Immature natural killer cell (primary cell): ENCODE data around the gene RPIA. TPM values are rescaled to one million over a fixed set of nuclear protein-coding genes. Genes with fewer than 3 reads are reported as not detected.

Source experiments
- DNase-seq, 3 donors: peaks; one replicate each; pipeline ENCODE4 v3.0.0; 2022; ENCODE audit warnings: mixed read lengths in 1 of 3
- H3K27ac Mint-ChIP-seq, 6 donors: one replicate each; pipeline ENCODE4 v1.8.0; 2020; ENCODE audit warnings: mixed read lengths in 6 of 6, mild to moderate bottlenecking in 5 of 6, inconsistent platforms in 4 of 6, moderate library complexity in 3 of 6
- H3K27me3 Mint-ChIP-seq, 3 donors: one replicate each; pipeline ENCODE4 v1.8.0; 2020 to 2021; ENCODE audit warnings: low read depth in 3 of 3, mild to moderate bottlenecking in 3 of 3, mixed read lengths in 3 of 3, moderate library complexity in 3 of 3, inconsistent platforms in 1 of 3
- H3K36me3 Mint-ChIP-seq, 3 donors: one replicate each; pipeline ENCODE4 v1.8.0; 2020; ENCODE audit warnings: mixed read lengths in 3 of 3, inconsistent platforms in 2 of 3, mild to moderate bottlenecking in 2 of 3
- H3K4me1 Mint-ChIP-seq, 2 donors: one replicate each; pipeline ENCODE4 v1.8.0; 2020; ENCODE audit warnings: inconsistent platforms in 2 of 2, mild to moderate bottlenecking in 2 of 2, mixed read lengths in 2 of 2, moderate library complexity in 1 of 2
- H3K4me3 Mint-ChIP-seq, 5 donors: one replicate each; pipeline ENCODE4 v1.8.0; 2020; ENCODE audit warnings: mild to moderate bottlenecking in 5 of 5, mixed read lengths in 5 of 5, inconsistent platforms in 3 of 5, moderate library complexity in 3 of 5
- H3K9me3 Mint-ChIP-seq, 6 donors: one replicate each; pipeline ENCODE4 v1.8.0; 2020; ENCODE audit warnings: mild to moderate bottlenecking in 6 of 6, mixed read lengths in 6 of 6, inconsistent platforms in 4 of 6, moderate library complexity in 3 of 6
- polyA plus RNA-seq, 3 donors: library from polyadenylated mRNA; unstranded; fragments of 300-500 nt; fragmentation: Illumina TruSeq; gene quantifications; one replicate each; pipeline ENCODE4 v1.2.3, GENCODE V29; 2021

The RPIA gene
- polyA plus RNA-seq, 3 donors from 2014 or later = 32.5 to 48.9 (median 46.2) TPM

DNA sequence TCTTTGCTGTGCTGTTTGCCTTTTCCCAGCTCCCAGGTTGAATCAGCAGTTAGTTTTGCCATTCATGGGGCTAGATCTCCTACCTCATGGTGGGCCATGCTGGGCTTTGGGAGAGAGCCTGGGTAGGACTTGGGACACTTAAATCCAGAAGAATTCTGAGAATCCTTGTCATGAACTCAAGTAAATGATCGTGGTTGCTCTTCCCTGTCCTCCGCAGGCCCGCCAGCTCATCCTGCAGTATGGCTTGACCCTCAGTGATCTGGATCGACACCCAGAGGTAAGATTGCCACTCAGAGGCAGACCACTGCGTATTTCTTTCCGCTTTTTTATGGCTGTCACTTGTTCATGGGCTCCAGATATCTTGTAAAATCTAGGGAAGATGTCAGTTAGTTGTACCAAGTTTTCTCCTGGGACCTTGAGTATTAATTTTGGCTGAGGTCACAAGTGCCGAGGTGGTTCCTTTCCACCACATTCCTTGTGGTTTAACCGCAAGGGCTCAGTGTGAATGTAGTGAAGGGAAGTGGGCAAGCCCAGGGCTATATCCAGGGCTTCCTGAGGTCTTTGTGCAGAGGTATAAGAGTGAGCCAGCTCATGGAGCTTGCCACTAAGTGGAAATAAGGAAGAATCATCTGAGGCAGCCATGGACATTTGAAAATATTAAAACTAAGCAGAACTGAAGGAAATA lies 37.7 kb downstream of the RPIA start:
- Mint-ChIP-seq H3K4me3 (peak overlapping the region; percentile 3 to 53 (median 8)), H3K27me3 (peaks cover 1 to 6% (median 2%) of the 10 kb centered on the region in 3 donors), H3K27ac (peak overlapping the region in 5 of 6 donors; percentile 6 to 77 (median 30)), H3K4me1 (peaks cover 17 to 48% of the 10 kb centered on the region in 2 donors), H3K9me3 (no peaks in the 10 kb centered on the region), H3K36me3 (peaks cover 0 to 8% (median 5%) of the 10 kb centered on the region in 3 donors)
- peak in 1 of 3 donors; percentile 2 for DNase-seq

- Mint-ChIP-seq H3K4me1 (peaks cover 15 to 22% of the 10 kb centered on the region in 2 donors), H3K9me3 (no peaks in the 10 kb centered on the region), H3K27me3 (peaks cover 1 to 3% (median 2%) of the 10 kb centered on the region in 3 donors), H3K36me3 (peaks cover 11 to 21% (median 16%) of the 10 kb centered on the region in 3 donors), H3K4me3 (no peak overlapping the region), H3K27ac (peak overlapping the region in 5 of 6 donors; percentile 5 to 37 (median 18))
- DNase-seq = no peak
Observed at GRCh38 chr2:88733155-88733902, 41.9 kb downstream of the RPIA start.

DNA sequence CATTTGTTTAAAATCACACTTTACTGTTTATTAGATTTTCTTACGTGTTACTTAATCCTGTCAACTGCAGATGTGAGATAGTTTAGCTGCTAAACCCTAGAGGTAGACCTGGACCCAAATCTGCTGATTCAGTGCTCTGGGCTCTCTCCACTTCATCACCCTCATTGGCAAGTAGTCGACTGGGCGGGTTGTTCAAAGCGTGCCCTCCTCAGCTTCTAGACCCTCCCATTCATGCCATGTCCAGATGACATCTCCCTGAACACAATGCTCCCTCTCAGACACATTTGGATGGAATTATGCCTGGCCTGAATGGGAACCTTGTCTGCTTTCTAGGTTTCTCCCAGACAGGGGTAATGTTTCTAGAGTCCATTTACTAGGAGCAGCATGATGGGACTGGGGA lies 43.7 kb downstream of the RPIA start:
- peaks cover 5 to 8% of the 10 kb centered on the region in 2 donors for H3K4me1 Mint-ChIP-seq
- H3K27me3 Mint-ChIP-seq = peaks cover 0 to 2% (median 1%) of the 10 kb centered on the region in 3 donors
- peaks cover 11 to 23% (median 12%) of the 10 kb centered on the region in 3 donors for H3K36me3 Mint-ChIP-seq
- DNase-seq = no peak
- H3K4me3 Mint-ChIP-seq = no peak overlapping the region
- H3K9me3 Mint-ChIP-seq = no peaks in the 10 kb centered on the region
- peak overlapping the region in 1 of 6 donors; percentile 7 for H3K27ac Mint-ChIP-seq

- peaks cover 0 to 2% (median 1%) of the 10 kb centered on the region in 3 donors for H3K27me3 Mint-ChIP-seq
- H3K4me1 Mint-ChIP-seq = peaks cover 5 to 8% of the 10 kb centered on the region in 2 donors
- no peak overlapping the region for H3K27ac Mint-ChIP-seq
- H3K36me3 Mint-ChIP-seq = peaks cover 11 to 26% (median 12%) of the 10 kb centered on the region in 3 donors
- no peak for DNase-seq
- H3K4me3 Mint-ChIP-seq = no peak overlapping the region
- H3K9me3 Mint-ChIP-seq = no peaks in the 10 kb centered on the region
Observed at GRCh38 chr2:88735853-88736252, 44.4 kb downstream of the RPIA start.

- H3K9me3 Mint-ChIP-seq = no peaks in the 10 kb centered on the region
- peaks cover 12 to 30% (median 17%) of the 10 kb centered on the region in 3 donors for H3K36me3 Mint-ChIP-seq
- H3K27me3 Mint-ChIP-seq = peaks cover 0 to 2% (median 1%) of the 10 kb centered on the region in 3 donors
- peak overlapping the region in 1 of 6 donors; percentile 62 for H3K27ac Mint-ChIP-seq
- no peak overlapping the region for H3K4me3 Mint-ChIP-seq
- no peak for DNase-seq
- H3K4me1 Mint-ChIP-seq = peaks cover 5 to 8% of the 10 kb centered on the region in 2 donors
Observed at GRCh38 chr2:88736437-88736836, 45.0 kb downstream of the RPIA start.

DNA sequence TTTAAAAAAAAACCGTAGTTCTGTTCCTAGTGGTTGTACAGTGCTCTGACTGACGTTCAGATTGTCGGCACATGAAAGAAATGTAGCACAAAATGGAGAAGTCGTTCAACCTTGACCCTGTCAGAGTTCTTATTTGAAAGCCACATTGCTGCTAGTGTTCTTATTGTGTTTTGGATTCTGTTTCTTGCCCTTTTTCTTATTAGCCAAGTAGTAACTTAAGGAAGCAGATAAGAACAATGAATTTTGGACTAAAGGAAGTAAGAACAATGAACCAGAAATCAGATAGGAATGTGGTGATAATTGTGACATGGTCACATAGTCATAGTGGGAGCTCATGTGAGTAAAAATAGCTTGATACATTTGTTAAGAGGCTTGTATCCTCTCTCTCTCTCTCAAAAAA lies 45.9 kb downstream of the RPIA start:
- Mint-ChIP-seq H3K4me1 (peaks cover 5 to 8% of the 10 kb centered on the region in 2 donors), H3K4me3 (no peak overlapping the region), H3K36me3 (peaks cover 17 to 38% (median 17%) of the 10 kb centered on the region in 3 donors), H3K27ac (peak overlapping the region in 1 of 6 donors; percentile 41), H3K27me3 (peaks cover 0 to 2% (median 1%) of the 10 kb centered on the region in 3 donors), H3K9me3 (no peaks in the 10 kb centered on the region)
- no peak for DNase-seq

DNA sequence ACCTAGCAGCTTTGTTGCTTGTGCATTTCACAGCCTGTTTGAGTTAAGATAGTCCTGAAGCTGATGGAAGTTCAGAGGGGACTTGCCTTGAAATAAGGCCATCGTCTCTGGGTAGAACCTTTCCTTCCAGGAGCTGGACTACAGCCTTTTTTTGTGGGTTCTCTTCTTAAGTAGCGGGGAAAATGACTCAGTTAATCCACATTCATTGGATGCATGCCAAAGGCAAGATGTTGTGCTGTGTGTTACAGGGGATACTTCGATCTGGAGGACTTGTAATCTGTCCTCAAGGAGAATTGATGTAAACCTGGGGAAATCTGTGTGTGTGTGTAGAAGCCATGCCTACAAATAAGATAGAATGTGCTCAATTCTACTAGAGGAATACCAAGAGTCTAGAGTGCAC lies 46.8 kb downstream of the RPIA start:
- peaks cover under 1 to 1% of the 10 kb centered on the region in 2 donors for H3K4me1 Mint-ChIP-seq
- peak overlapping the region in 1 of 6 donors; percentile 25 for H3K27ac Mint-ChIP-seq

DNA sequence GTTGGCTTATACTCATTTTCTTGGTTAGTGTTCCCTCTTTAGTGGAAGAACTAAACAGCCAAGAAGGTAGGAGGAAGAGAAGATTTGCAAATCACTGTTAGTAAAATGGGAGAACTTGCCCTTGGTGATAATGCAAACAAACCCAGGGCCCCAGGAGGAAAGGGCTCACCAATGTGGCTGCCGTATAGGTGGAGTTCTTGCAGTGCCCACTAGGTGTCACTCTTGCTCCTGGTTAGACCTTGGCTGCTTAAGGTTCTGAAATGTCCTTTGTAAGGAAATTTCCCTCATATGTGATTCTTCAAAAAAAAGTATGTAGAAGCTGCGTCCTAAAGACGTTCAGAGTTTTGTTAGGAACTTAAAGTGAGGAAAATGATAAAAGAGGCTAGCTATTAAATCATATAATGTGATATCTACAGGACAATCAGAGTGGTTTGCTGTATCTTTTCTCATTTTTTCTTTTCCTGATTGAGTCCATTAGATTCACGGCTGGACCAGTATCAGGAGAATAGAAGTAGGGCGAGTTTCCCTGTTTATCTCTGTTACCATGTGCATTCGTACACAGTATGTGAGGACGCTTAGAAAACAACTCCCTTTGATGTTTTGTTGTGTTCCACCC lies 48.6 kb downstream of the RPIA start:
- peaks cover 2 to 14% of the 10 kb centered on the region in 2 donors for H3K4me1 Mint-ChIP-seq
- peaks cover 25 to 64% (median 41%) of the 10 kb centered on the region in 3 donors for H3K36me3 Mint-ChIP-seq

More for the DNA sequence above, 46.8 kb downstream of the RPIA start:
- Mint-ChIP-seq H3K9me3 (no peaks in the 10 kb centered on the region), H3K27me3 (no peaks in the 10 kb centered on the region), H3K4me3 (no peak overlapping the region), H3K36me3 (peaks cover 15 to 46% (median 23%) of the 10 kb centered on the region in 3 donors)
- no peak for DNase-seq

GRCh38 chr2:88746929-88747490 lies 55.5 kb downstream of the RPIA start:
- no peak overlapping the region for H3K27ac Mint-ChIP-seq
- no peak overlapping the region for H3K4me3 Mint-ChIP-seq
- peaks cover 2 to 14% of the 10 kb centered on the region in 2 donors for H3K4me1 Mint-ChIP-seq

More for the DNA sequence above, 48.6 kb downstream of the RPIA start:
- peak; percentile 24 to 46 (median 30) for DNase-seq
- H3K9me3 Mint-ChIP-seq = peaks cover 3 to 8% (median 6%) of the 10 kb centered on the region in 6 donors
- no peak overlapping the region for H3K27ac Mint-ChIP-seq
- no peak overlapping the region for H3K4me3 Mint-ChIP-seq
- H3K27me3 Mint-ChIP-seq = peaks cover 0 to 1% (median 0%) of the 10 kb centered on the region in 3 donors

GRCh38 chr2:88747990-88748389 lies 56.5 kb downstream of the RPIA start:
- Mint-ChIP-seq H3K27ac (no peak overlapping the region), H3K36me3 (peaks cover 64 to 96% (median 82%) of the 10 kb centered on the region in 3 donors), H3K4me3 (no peak overlapping the region), H3K27me3 (peaks cover 0 to 1% (median 0%) of the 10 kb centered on the region in 3 donors), H3K4me1 (peaks cover 2 to 14% of the 10 kb centered on the region in 2 donors), H3K9me3 (peaks cover 14 to 21% (median 16%) of the 10 kb centered on the region in 6 donors)
- no peak for DNase-seq

More at GRCh38 chr2:88746929-88747490, 55.5 kb downstream of the RPIA start:
- H3K27me3 Mint-ChIP-seq = peaks cover 0 to 1% (median 0%) of the 10 kb centered on the region in 3 donors
- DNase-seq = no peak
- peaks cover 14 to 21% (median 16%) of the 10 kb centered on the region in 6 donors for H3K9me3 Mint-ChIP-seq
- peaks cover 66 to 95% (median 79%) of the 10 kb centered on the region in 3 donors for H3K36me3 Mint-ChIP-seq

DNA sequence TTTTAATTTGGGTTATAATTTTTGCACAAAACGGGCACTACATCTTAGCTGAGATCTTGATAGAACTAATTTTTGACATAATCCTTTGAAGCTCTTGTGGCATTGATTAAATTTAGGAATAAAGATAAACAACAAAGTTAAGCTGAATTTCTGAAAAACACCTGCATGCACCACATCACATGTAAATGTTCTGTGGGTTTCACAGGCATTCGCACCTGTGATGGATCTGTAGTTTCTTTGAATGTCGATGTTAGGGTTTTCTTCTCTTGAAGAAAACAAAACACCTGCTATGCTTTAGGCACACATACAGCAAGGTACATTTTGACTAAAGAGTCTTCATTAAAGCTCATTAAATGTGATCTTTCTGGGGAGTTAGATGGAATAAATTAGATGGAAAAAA lies 60.3 kb downstream of the RPIA start:
- Mint-ChIP-seq H3K36me3 (peaks cover 31 to 81% (median 60%) of the 10 kb centered on the region in 3 donors), H3K9me3 (no peaks in the 10 kb centered on the region), H3K4me3 (no peak overlapping the region), H3K4me1 (peaks cover 0 to 3% of the 10 kb centered on the region in 2 donors), H3K27ac (no peak overlapping the region), H3K27me3 (no peaks in the 10 kb centered on the region)
- DNase-seq = no peak

GRCh38 chr2:88753833-88754584 lies 62.5 kb downstream of the RPIA start:
- Mint-ChIP-seq H3K36me3 (peaks cover 24 to 69% (median 56%) of the 10 kb centered on the region in 3 donors), H3K4me1 (peaks cover 0 to 3% of the 10 kb centered on the region in 2 donors), H3K27me3 (peaks cover 0 to 2% (median 0%) of the 10 kb centered on the region in 3 donors), H3K4me3 (no peak overlapping the region), H3K9me3 (peaks cover 0 to 15% (median 6%) of the 10 kb centered on the region in 6 donors), H3K27ac (peak overlapping the region in 1 of 6 donors; percentile 41)
- DNase-seq = no peak
